K562 (cell line): ENCODE data around the gene RABGAP1L. TPM values are rescaled to one million over a fixed set of nuclear protein-coding genes. Genes with fewer than 3 reads are reported as not detected.

Source experiments
- ATAC-seq: fragments of 200-7000 bp; cut with Tn5 transposase; 3 replicates; pipeline ENCODE4 v1.9.1; 2020; ENCODE audit warnings: moderate library complexity
- BruUV-seq: library from RNA; stranded (reverse); fragments of 400-500 nt; replicated peaks from 2 replicates; lab custom pipeline; 2021; lab: Mats Ljungman, UMichigan
- CTCF ChIA-PET: fragments of 300-600 bp; formaldehyde crosslinking; extraction: SDS; loops from one replicate; lab custom pipeline; 2021; ENCODE audit warnings: low intra/inter-chr PET ratio; lab: Yijun Ruan, JAX
- POLR2A ChIA-PET: fragments of 300-600, 350-650 bp; sonication (Branson Sonifier 250); formaldehyde crosslinking; extraction: SDS; loops from one replicate; lab custom pipeline; 2021; ENCODE audit warnings: antibody characterized with exemption, inconsistent platforms; lab: Yijun Ruan, JAX
- DNase-seq, 4 experiments: peaks; one replicate each; pipeline versions ENCODE4 v3.0.0 to v3.0.0-alpha.2; 2011 to 2018; ENCODE audit warnings: low spot score in 3 of 4, mixed read lengths in 3 of 4; ENCODE audit errors: extremely low read depth in 1 of 4
- FAIRE-seq: peaks from 2 replicates; lab custom pipeline; 2011; peaks lifted over from hg19 to GRCh38; lab: Jason Lieb, UNC
- H2AFZ ChIP-seq: 2 replicates; pipeline ENCODE4 v1.6.0; 2011; ENCODE audit warnings: low read depth, low read length, control low read depth, inconsistent platforms
- H3K27ac ChIP-seq: fragments of 200-600 bp; 3 replicates; pipeline ENCODE4 v1.8.0; 2011; ENCODE audit warnings: low read depth, mild to moderate bottlenecking, control low read depth, inconsistent platforms, low read length, moderate library complexity, mixed read lengths; ENCODE audit errors: extremely low read depth
- H3K27me3 ChIP-seq, 2 experiments: fragments of 300-600 bp in 1 of 2; 2 replicates in 1 of 2; 3 replicates in 1 of 2; pipeline versions ENCODE4 v1.6.0 to v1.8.0; 2011; ENCODE audit warnings: inconsistent platforms in 2 of 2, low read length in 2 of 2, mild to moderate bottlenecking in 1 of 2, mixed read lengths in 1 of 2, moderate library complexity in 1 of 2; ENCODE audit not compliant: control insufficient read depth in 2 of 2, insufficient read depth in 2 of 2
- H3K36me3 ChIP-seq: fragments of 300-600 bp; 3 replicates; pipeline ENCODE4 v1.8.0; 2011; ENCODE audit warnings: mild to moderate bottlenecking, low read length, inconsistent platforms; ENCODE audit not compliant: control insufficient read depth, insufficient read depth
- H3K4me1 ChIP-seq, 2 experiments: fragments of 200-600 bp in 1 of 2; replicated peaks in 1 of 2; 2 replicates in 1 of 2; 3 replicates in 1 of 2; pipeline versions ENCODE4 v1.5.1 to v1.8.0; 2011; ENCODE audit warnings: inconsistent platforms in 2 of 2, low read length in 2 of 2, mild to moderate bottlenecking in 1 of 2, mixed read lengths in 1 of 2, moderate library complexity in 1 of 2; ENCODE audit not compliant: control insufficient read depth in 2 of 2, insufficient read depth in 2 of 2
- H3K4me2 ChIP-seq: 2 replicates; pipeline ENCODE4 v1.6.1; 2011; ENCODE audit warnings: low read length, control low read depth, inconsistent platforms, mixed read lengths; ENCODE audit not compliant: insufficient read depth
- H3K4me3 ChIP-seq: fragments of 200-600 bp; sonication (generic), shearing (Covaris generic); 2 replicates; pipeline ENCODE4 v1.5.1; 2016; ENCODE audit warnings: control low read depth, inconsistent platforms
- H3K79me2 ChIP-seq: fragments of 200-600 bp; 3 replicates; pipeline ENCODE4 v1.8.0; 2011; ENCODE audit warnings: low read length, inconsistent platforms; ENCODE audit not compliant: control insufficient read depth, insufficient read depth
- H3K9ac ChIP-seq, 2 experiments: 2 replicates each; pipeline versions ENCODE4 v1.6.0 to v1.6.1; 2011; ENCODE audit warnings: low read depth in 2 of 2, low read length in 2 of 2, control low read depth in 1 of 2, inconsistent platforms in 1 of 2, mild to moderate bottlenecking in 1 of 2, mixed read lengths in 1 of 2; ENCODE audit not compliant: insufficient read depth in 1 of 2
- H3K9me1 ChIP-seq: one replicate; pipeline ENCODE4 v1.6.0; 2011; ENCODE audit warnings: inconsistent platforms, mild to moderate bottlenecking, low read length, moderate library complexity; ENCODE audit not compliant: control insufficient read depth, insufficient read depth
- H3K9me3 ChIP-seq: replicated peaks from 2 replicates; pipeline ENCODE4 v1.5.1; 2011; ENCODE audit warnings: low read depth, low read length, inconsistent platforms; ENCODE audit not compliant: control insufficient read depth, insufficient read depth
- H4K20me1 ChIP-seq: replicated peaks from 2 replicates; pipeline ENCODE4 v1.6.1; 2011; ENCODE audit warnings: low read length, inconsistent platforms, mixed read lengths; ENCODE audit not compliant: control insufficient read depth, insufficient read depth
- AFF4 ChIP-seq: sonication (generic); formaldehyde crosslinking; IDR thresholded peaks from 2 replicates; pipeline ENCODE4 v1.8.0; 2023; ENCODE audit warnings: mild to moderate bottlenecking, missing genetic modification reagents
- ASH1L ChIP-seq: fragments of 450-650 bp; IDR thresholded peaks from 2 replicates; pipeline ENCODE4 v1.6.1; 2018; ENCODE audit warnings: borderline replicate concordance, mild to moderate bottlenecking, low read depth; ENCODE audit not compliant: partially characterized antibody
- CHD1 ChIP-seq: fragments of 200-600 bp; sonication (generic); IDR thresholded peaks from one replicate; pipeline ENCODE4 v1.6.1; 2012; ENCODE audit warnings: mild to moderate bottlenecking, moderate library complexity, low read length, inconsistent platforms
- CREB5 ChIP-seq: fragments of 250-450 bp; sonication (Bioruptor Pico); IDR thresholded peaks from 2 replicates; pipeline ENCODE4 v1.5.0; 2020; ENCODE audit warnings: mild to moderate bottlenecking
- E2F6 ChIP-seq, 2 experiments: IDR thresholded peaks; 2 replicates each; pipeline ENCODE4 v1.6.1; 2011; ENCODE audit warnings: borderline replicate concordance in 1 of 2, control low read depth in 1 of 2, low read depth in 1 of 2, low read length in 1 of 2, mild to moderate bottlenecking in 1 of 2, mixed read lengths in 1 of 2, moderate library complexity in 1 of 2; ENCODE audit not compliant: insufficient read depth in 1 of 2, insufficient read length in 1 of 2, poor library complexity in 1 of 2, severe bottlenecking in 1 of 2; ENCODE audit errors: extremely low read depth in 1 of 2
- FIP1L1 ChIP-seq: fragments of 200-400 bp; formaldehyde crosslinking; IDR thresholded peaks from 2 replicates; pipeline ENCODE4 v1.6.1; 2018; ENCODE audit warnings: mild to moderate bottlenecking, low read depth, low read length; ENCODE audit not compliant: poor library complexity, severe bottlenecking
- FOXJ3 ChIP-seq: sonication (generic); formaldehyde crosslinking; IDR thresholded peaks from 2 replicates; pipeline ENCODE4 v1.4.0; 2020; ENCODE audit warnings: mild to moderate bottlenecking, missing genetic modification reagents
- KDM1A ChIP-seq, 2 experiments: fragments of 450-650 bp; IDR thresholded peaks; 2 replicates each; pipeline ENCODE4 v1.6.1; 2016; ENCODE audit warnings: mild to moderate bottlenecking in 2 of 2
- NONO ChIP-seq, 2 experiments: fragments of 200-400 bp in 1 of 2; fragments of 450-650 bp in 1 of 2; formaldehyde crosslinking in 1 of 2; IDR thresholded peaks; 2 replicates each; pipeline ENCODE4 v1.6.1; 2017; ENCODE audit warnings: low read depth in 2 of 2, mild to moderate bottlenecking in 2 of 2, moderate library complexity in 2 of 2, low read length in 1 of 2
- RAD21 ChIP-seq, 2 experiments: fragments of 250-450 bp in 1 of 2; fragments of 450-650 bp in 1 of 2; sonication (Bioruptor Pico) in 1 of 2; formaldehyde crosslinking in 1 of 2; IDR thresholded peaks in 1 of 2; conservative IDR thresholded peaks in 1 of 2; 2 replicates each; pipeline versions ENCODE4 v1.4.0 to v1.8.0; 2020 to 2022; ENCODE audit warnings: mild to moderate bottlenecking in 2 of 2, moderate library complexity in 1 of 2
- ZNF384 ChIP-seq: IDR thresholded peaks from 2 replicates; pipeline ENCODE4 v1.6.1; 2012; ENCODE audit warnings: low read depth, low read length, improper control_type of control experiment
- ZNF449 ChIP-seq: fragments of 250-450 bp; sonication (Bioruptor Pico); IDR thresholded peaks from 2 replicates; pipeline ENCODE4 v1.8.0; 2022; ENCODE audit warnings: moderate library complexity, mild to moderate bottlenecking, inconsistent platforms
- WGBS: fragments of 100-300 bp; shearing (Covaris generic); methylation state at CpG from one replicate; pipeline ENCODE4 v1.1.6; 2016; ENCODE audit warnings: low coverage, mixed read lengths; ENCODE audit not compliant: insufficient coverage; ENCODE audit errors: missing lambda C conversion rate; 5-methylcytosine and 5-hydroxymethylcytosine counted together
- in situ Hi-C: fragments of 300-500 bp; cut with MboI; formaldehyde crosslinking; loops from 4 replicates; pipeline ENCODE4 v1.15.0; 2018; ENCODE audit warnings: inconsistent platforms, mixed read lengths
- intact Hi-C: fragments of 100-400 bp; cut with micrococcal nuclease; formaldehyde crosslinking; loops from 2 replicates; pipeline ENCODE4 v1.14.2; 2022
- polyA plus RNA-seq, 8 experiments: library from polyadenylated mRNA; depleted of rRNA in 4 of 8; stranded (reverse) in 5 of 8; unstranded in 3 of 8; fragments of >200 nt; fragmentation: Nextera tagmentation in 2 of 8; fragmentation: Illumina TruSeq in 1 of 8; extraction: Ambion mirVana in 2 of 8; extraction: Trizol in 1 of 8; gene quantifications; 2 replicates each; pipeline versions ENCODE4 v1.2.1 to v1.2.3, GENCODE V29; 2011 to 2014; ENCODE audit warnings: inconsistent platforms in 1 of 8, missing spikeins in 1 of 8
- total RNA-seq, 7 experiments: library from RNA; depleted of rRNA in 6 of 7; stranded (reverse); fragments of >200 nt in 6 of 7; fragmentation: Illumina TruSeq in 2 of 7; extraction: Trizol in 2 of 7; gene quantifications; 2 replicates each; pipeline versions ENCODE4 v1.2.1 to v1.2.3, GENCODE V29; 2011 to 2021; ENCODE audit warnings: low replicate concordance in 1 of 7

The RABGAP1L gene
- total and polyA plus RNA-seq, 9 of the 15 experiments (the other 6 are each of a cell fraction or from before 2014, with no cell fraction given) = 16.5 to 44.9 (median 26.7) TPM

GRCh38 chr1:174364996-174365736, 205.8 kb downstream of the RABGAP1L start:
- CTCF ChIA-PET = no interaction called here
- H3K27me3 ChIP-seq = no peaks in the 10 kb centered on the region
- H3K4me3 ChIP-seq = no peak overlapping the region
- BruUV-seq = no TSS peak
- H3K9me3 ChIP-seq = no peaks in the 10 kb centered on the region
- H3K27ac ChIP-seq = no peak overlapping the region
- H3K4me2 ChIP-seq = no peak overlapping the region
- intact Hi-C loops (no loop called here), in situ Hi-C loops (no loop called here)
- no peaks in the 10 kb centered on the region for H3K79me2 ChIP-seq
- DNase-seq (no peak), FAIRE-seq (no peak), ATAC-seq (no peak; the same call in 2 of the 3 replicates)
- H3K9ac ChIP-seq = no peak overlapping the region
- H3K36me3 ChIP-seq = no peaks in the 10 kb centered on the region
- H3K9me1 ChIP-seq = no peaks in the 10 kb centered on the region
- POLR2A ChIA-PET = interaction anchor here (0.6 kb wide), 1 partner anchor 13 kb away, joined by 3 read pairs; no protein-coding TSS in a partner anchor
- WGBS = 51% methylated on average over 8 of the region's 8 CpGs
- no peak overlapping the region for H2AFZ ChIP-seq
- H4K20me1 ChIP-seq = no peaks in the 10 kb centered on the region
- H3K4me1 ChIP-seq = no peaks in the 10 kb centered on the region
- TF ChIP-seq ZNF384 (no peak), CHD1 (no peak), RAD21 (CRISPR knock-in tag; conservative IDR thresholded peaks at IDR 0.05 in 1 of 2, IDR thresholded peaks at IDR 0.05 in 1 of 2) (no peak), FIP1L1 (no peak), FOXJ3 (CRISPR knock-in tag) (no peak), ZNF449 (CRISPR knock-in tag) (no peak), NONO (IDR thresholded peaks at IDR 0.05; ENCODE audit: low read depth in 2 of 2, low read length in 1 of 2) (no peak), ASH1L (no peak), CREB5 (CRISPR knock-in tag) (no peak), E2F6 (IDR thresholded peaks at IDR 0.05; ENCODE audit: borderline replicate concordance in 1 of 2, extremely low read depth in 1 of 2, insufficient read depth in 1 of 2, insufficient read length in 1 of 2, low read depth in 1 of 2, low read length in 1 of 2, poor library complexity in 1 of 2, severe bottlenecking in 1 of 2) (no peak), KDM1A (IDR thresholded peaks at IDR 0.05) (no peak), AFF4 (CRISPR knock-in tag) (no peak)
